GM10248 (cell line): ENCODE data around the gene TUBGCP2.

Experiments
- CTCF ChIA-PET: fragments of 300-600 bp; sonication (Branson Sonifier 250); formaldehyde crosslinking; extraction: SDS; loops from one replicate; lab custom pipeline; 2021; ENCODE audit warnings: antibody characterized with exemption; lab: Yijun Ruan, JAX
- POLR2A ChIA-PET: fragments of 350-650 bp; sonication (Branson Sonifier 250); formaldehyde crosslinking; extraction: SDS; loops from one replicate; lab custom pipeline; 2020; ENCODE audit warnings: antibody characterized with exemption; lab: Yijun Ruan, JAX
- DNase-seq: peaks from one replicate; pipeline ENCODE4 v3.0.0; 2012; ENCODE audit errors: extremely low spot score
- TF ChIP-seq, protein P1 (sequence below): IDR thresholded peaks from 2 replicates; pipeline ENCODE4 v1.5.1; 2012; ENCODE audit warnings: mild to moderate bottlenecking, low read depth; ENCODE audit errors: extremely low read depth, missing control alignments, control extremely low read depth

Gene TUBGCP2

GRCh38 chr10:133287832-133288500 lies 20.7 kb downstream of the TUBGCP2 start:
- TF ChIP-seq, protein P1, sequence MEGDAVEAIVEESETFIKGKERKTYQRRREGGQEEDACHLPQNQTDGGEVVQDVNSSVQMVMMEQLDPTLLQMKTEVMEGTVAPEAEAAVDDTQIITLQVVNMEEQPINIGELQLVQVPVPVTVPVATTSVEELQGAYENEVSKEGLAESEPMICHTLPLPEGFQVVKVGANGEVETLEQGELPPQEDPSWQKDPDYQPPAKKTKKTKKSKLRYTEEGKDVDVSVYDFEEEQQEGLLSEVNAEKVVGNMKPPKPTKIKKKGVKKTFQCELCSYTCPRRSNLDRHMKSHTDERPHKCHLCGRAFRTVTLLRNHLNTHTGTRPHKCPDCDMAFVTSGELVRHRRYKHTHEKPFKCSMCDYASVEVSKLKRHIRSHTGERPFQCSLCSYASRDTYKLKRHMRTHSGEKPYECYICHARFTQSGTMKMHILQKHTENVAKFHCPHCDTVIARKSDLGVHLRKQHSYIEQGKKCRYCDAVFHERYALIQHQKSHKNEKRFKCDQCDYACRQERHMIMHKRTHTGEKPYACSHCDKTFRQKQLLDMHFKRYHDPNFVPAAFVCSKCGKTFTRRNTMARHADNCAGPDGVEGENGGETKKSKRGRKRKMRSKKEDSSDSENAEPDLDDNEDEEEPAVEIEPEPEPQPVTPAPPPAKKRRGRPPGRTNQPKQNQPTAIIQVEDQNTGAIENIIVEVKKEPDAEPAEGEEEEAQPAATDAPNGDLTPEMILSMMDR, result no peak
- POLR2A ChIA-PET, result no interaction called here
- no peak for DNase-seq
- CTCF ChIA-PET, result interaction anchor here (1.4 to 2.3 kb wide), 2 partner anchors 10 to 20 kb away, joined by 5 to 10 read pairs; no protein-coding TSS in a partner anchor

GRCh38 chr10:133286366-133286765 lies 22.3 kb downstream of the TUBGCP2 start:
- no peak for DNase-seq
- POLR2A ChIA-PET, result no interaction called here
- CTCF ChIA-PET, result interaction anchor here (1.0 to 2.3 kb wide), 3 partner anchors 11 to 21 kb away, joined by 3 to 10 read pairs (median 3); no protein-coding TSS in a partner anchor
- TF ChIP-seq, protein P1, result no peak

DNA sequence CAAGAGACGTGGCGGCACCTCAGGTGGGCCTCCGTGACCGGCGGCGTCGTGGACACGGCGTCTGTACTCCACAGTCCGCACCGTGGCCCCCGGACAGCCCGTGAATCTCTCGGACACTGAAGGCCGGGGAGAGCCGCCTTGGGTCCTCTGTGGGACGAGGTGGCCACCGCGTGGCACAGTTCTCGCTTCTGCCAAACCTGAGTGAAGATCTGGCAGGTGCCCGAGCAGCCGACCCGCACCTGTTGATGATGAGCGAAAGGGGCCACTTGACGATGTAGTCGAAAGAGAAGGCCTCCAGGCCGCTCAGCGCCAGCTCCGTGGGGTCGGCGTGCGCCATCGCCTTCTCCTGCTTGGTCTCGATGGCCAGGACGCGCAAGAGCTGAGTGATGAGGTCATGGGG lies 23.5 kb downstream of the TUBGCP2 start:
- DNase-seq, result no peak
- POLR2A ChIA-PET, result no interaction called here
- CTCF ChIA-PET, result interaction anchor here (0.9 to 1.8 kb wide), 2 partner anchors 10 to 23 kb away, joined by 3 to 4 read pairs; no protein-coding TSS in a partner anchor
- TF ChIP-seq, protein P1, result no peak

- ChIA-PET POLR2A (no interaction called here), CTCF (interaction anchor here (1.8 kb wide), 2 partner anchors 8 to 20 kb away, joined by 4 to 5 read pairs; no protein-coding TSS in a partner anchor)
- TF ChIP-seq, protein P1, result no peak
- no peak for DNase-seq
These were observed 24.7 kb downstream of the TUBGCP2 start for GRCh38 chr10:133283931-133284330.

GRCh38 chr10:133282846-133283390 lies 25.8 kb downstream of the TUBGCP2 start:
- DNase-seq, result no peak
- ChIA-PET CTCF (interaction anchor here (1.4 to 5.6 kb wide), 3 partner anchors 21 to 45 kb away, joined by 3 to 28 read pairs (median 5); no protein-coding TSS in a partner anchor), POLR2A (no interaction called here)
- TF ChIP-seq, protein P1, result no peak

GRCh38 chr10:133281628-133282372 lies 26.9 kb downstream of the TUBGCP2 start:
- ChIA-PET CTCF (interaction anchor here (1.4 to 5.6 kb wide), 3 partner anchors 23 to 47 kb away, joined by 3 to 28 read pairs (median 4); no protein-coding TSS in a partner anchor), POLR2A (no interaction called here)
- TF ChIP-seq, protein P1, result no peak
- no peak for DNase-seq
